Activated CD4-positive, alpha-beta T cell treated with anti-CD3 and anti-CD28 coated beads for 1 hour (primary cell): Measurements from ENCODE around the gene PCP4L1.
"Not testable (repeated sequence)": the region's sequence is repeated elsewhere in the genome, so short reads cannot be mapped to it uniquely, and the experiment has no call there.

Experiments used
- DNase-seq: peaks from one replicate; pipeline ENCODE4 v3.0.0-alpha.2; 2020

Gene PCP4L1

GRCh38 chr1:161273402-161273801, 14.9 kb downstream of the PCP4L1 start:
- DNase-seq: no peak

- no peak for DNase-seq
Observed at GRCh38 chr1:161274874-161275273, 16.3 kb downstream of the PCP4L1 start.

- DNase-seq: no peak
Observed at GRCh38 chr1:161282991-161283390, 24.4 kb downstream of the PCP4L1 start.

GRCh38 chr1:161285113-161285512, 26.6 kb downstream of the PCP4L1 start:
- no peak for DNase-seq

GRCh38 chr1:161285521-161285920, 27.0 kb downstream of the PCP4L1 start:
- DNase-seq: no peak

- no peak for DNase-seq
Observed at GRCh38 chr1:161287482-161288054, 29.0 kb downstream of the PCP4L1 start.

- DNase-seq: no peak
Observed at GRCh38 chr1:161290779-161291178, 32.2 kb downstream of the PCP4L1 start.

- DNase-seq: no peak
Observed at GRCh38 chr1:161297415-161297814, 38.9 kb downstream of the PCP4L1 start.

- no peak for DNase-seq
Observed at GRCh38 chr1:161298116-161298515, 39.6 kb downstream of the PCP4L1 start.

- no peak for DNase-seq
Observed at GRCh38 chr1:161299347-161299746, 40.8 kb downstream of the PCP4L1 start.

GRCh38 chr1:161300478-161300877, 41.9 kb downstream of the PCP4L1 start:
- no peak for DNase-seq

GRCh38 chr1:161304927-161305866, 46.7 kb downstream of the PCP4L1 start:
- DNase-seq: no peak

- DNase-seq: peak; percentile 78
Observed at GRCh38 chr1:161305867-161306519, 47.4 kb downstream of the PCP4L1 start.

GRCh38 chr1:161307230-161307768, 48.8 kb downstream of the PCP4L1 start:
- no peak for DNase-seq

GRCh38 chr1:161307892-161308638, 49.5 kb downstream of the PCP4L1 start:
- no peak for DNase-seq

- no peak for DNase-seq
Observed at GRCh38 chr1:161309868-161310267, 51.3 kb downstream of the PCP4L1 start, which contains the start of gene MPZ. Gene MPZ, minus strand, starts transcription at chr1:161309968. Its CDS starts 63 bp downstream, at chr1:161309905.

GRCh38 chr1:161311595-161312181, 53.1 kb downstream of the PCP4L1 start:
- DNase-seq: no peak

- DNase-seq: no peak
Observed at GRCh38 chr1:161313554-161314200, 55.1 kb downstream of the PCP4L1 start.

GRCh38 chr1:161314201-161314981, 55.8 kb downstream of the PCP4L1 start, which contains the start of gene SDHC:
Gene SDHC, plus strand, starts transcription at chr1:161314381. Its CDS starts 25 bp downstream, at chr1:161314406.
- DNase-seq: peak; percentile 84

- not testable (repeated sequence) for DNase-seq
Observed at GRCh38 chr1:161315841-161316674, 57.5 kb downstream of the PCP4L1 start.
